Astrocyte (in vitro differentiated cells and primary cell): ENCODE data around the gene SLC16A1.

ENCODE experiments used
- CTCF ChIP-seq: IDR thresholded peaks from 2 replicates; pipeline ENCODE4 v1.5.1; 2011; ENCODE audit warnings: low read depth, mild to moderate bottlenecking, inconsistent platforms, low read length, moderate library complexity; ENCODE audit not compliant: insufficient read depth
- EZH2 ChIP-seq: IDR thresholded peaks from 2 replicates; pipeline ENCODE4 v1.6.1; 2012; ENCODE audit warnings: mild to moderate bottlenecking, low read length, inconsistent platforms; ENCODE audit not compliant: insufficient read depth

GRCh38 chr1:112877750-112878149, 78.2 kb downstream of the SLC16A1 start:
- TF ChIP-seq EZH2 (no peak), CTCF (no peak)
